ENCODE results near the gene ARHGAP25. TPM values are rescaled to one million over a fixed set of nuclear protein-coding genes. Genes with fewer than 3 reads are reported as not detected.
A peak's percentile ranks its signal among the peaks of the same experiment; 100 is the strongest.

Gene ARHGAP25
- total and polyA plus RNA-seq, 4 experiments from 2014 or later = 37.1 to 163 (median 144) TPM

DNA sequence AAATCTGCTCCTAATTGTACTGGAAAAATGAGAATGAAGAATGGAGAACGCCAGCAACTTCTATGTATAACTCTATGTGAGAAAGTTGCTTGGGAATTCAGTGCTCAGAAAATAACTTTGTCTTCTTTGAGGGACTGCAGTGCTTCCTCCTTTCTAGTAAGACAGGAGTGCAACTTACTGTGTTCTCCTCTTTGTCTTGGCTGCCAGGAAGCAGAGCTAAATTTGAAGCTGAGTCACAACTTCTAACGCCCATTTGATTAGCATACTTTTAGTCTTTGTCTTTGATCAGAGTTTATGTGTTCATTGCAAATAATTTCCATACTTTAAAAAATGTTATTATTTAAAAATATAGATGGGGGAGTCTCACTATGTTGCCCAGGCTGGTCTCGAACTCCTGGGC, 6.6 kb downstream of the ARHGAP25 start:
- peaks cover 39 to 67% of the 10 kb centered on the region in 2 donors for H3K36me3 Mint-ChIP-seq
- peaks cover 69 to 93% (median 80%) of the 10 kb centered on the region in 4 donors for H3K4me1 Mint-ChIP-seq
- Histone ChIP-seq H3K27ac (ENCODE audit: low read depth, low read length) (peak overlapping the region; percentile 81), H3K9me3 (ENCODE audit: control insufficient read depth in 1 of 2, low read length in 2 of 2) (no peaks in the 10 kb centered on the region), H3K27me3 (ENCODE audit: insufficient read depth, low read length) (no peaks in the 10 kb centered on the region), H3K36me3 (ENCODE audit: insufficient read depth, low read length) (peaks cover 19% of the 10 kb centered on the region), H3K4me1 (ENCODE audit: insufficient read depth, low read length) (peaks cover 94% of the 10 kb centered on the region), H3K4me3 (ENCODE audit: low read length in 2 of 2) (peak overlapping the region in 1 of 2 donors; percentile 5)
- intact Hi-C loops (cut with micrococcal nuclease) = no loop called here
- H3K27me3 Mint-ChIP-seq = no peaks in the 10 kb centered on the region
- peaks cover 0 to 2% (median 0%) of the 10 kb centered on the region in 8 donors for H3K9me3 Mint-ChIP-seq
- DNase-seq = peak in 1 of 5 donors; percentile 65
- no peak overlapping the region for H3K4me3 Mint-ChIP-seq
- POLR2A ChIA-PET (ENCODE audit: partially characterized antibody) = interaction anchor here (0.6 to 23.2 kb wide), 15 partner anchors 12 to 275 kb away, joined by 3 to 728 read pairs (median 5); partner anchors contain the start of gene ARHGAP25
- CTCF ChIA-PET (ENCODE audit: partially characterized antibody) = interaction anchor here (1.0 to 23.0 kb wide), 11 partner anchors 11 to 278 kb away, joined by 3 to 745 read pairs (median 8); partner anchors contain the start of gene ARHGAP25
- H3K27ac Mint-ChIP-seq = peak overlapping the region in 3 of 7 donors; percentile 89 to 92 (median 90)

DNA sequence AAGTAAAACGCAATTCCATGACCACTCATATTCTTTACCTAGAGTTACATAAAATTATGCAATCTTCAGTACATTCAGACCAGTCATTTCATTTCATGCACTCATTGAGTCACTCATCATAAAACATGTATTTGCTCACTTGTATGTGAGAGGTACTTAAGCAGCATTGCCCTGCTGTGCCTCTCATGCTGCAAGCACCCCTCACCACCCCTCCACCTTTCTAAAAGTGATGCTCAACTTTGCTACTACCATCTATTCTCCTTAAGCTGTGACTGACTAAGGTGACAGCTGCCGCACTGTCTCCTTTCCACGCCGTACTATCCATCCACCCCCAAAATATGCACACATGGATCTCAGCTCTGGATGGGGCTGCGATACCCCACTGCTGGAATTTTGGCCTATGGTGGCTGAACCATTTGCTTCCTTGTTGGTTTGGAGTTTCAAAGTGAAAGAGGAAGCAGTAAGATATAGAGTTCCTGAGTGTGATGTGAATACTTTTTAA, 7.2 kb downstream of the ARHGAP25 start:
- Histone ChIP-seq H3K27me3 (ENCODE audit: insufficient read depth, low read length) (no peaks in the 10 kb centered on the region), H3K4me1 (ENCODE audit: insufficient read depth, low read length) (peaks cover 99% of the 10 kb centered on the region), H3K36me3 (ENCODE audit: insufficient read depth, low read length) (peaks cover 21% of the 10 kb centered on the region), H3K9me3 (ENCODE audit: control insufficient read depth in 1 of 2, low read length in 2 of 2) (no peaks in the 10 kb centered on the region), H3K27ac (ENCODE audit: low read depth, low read length) (peak overlapping the region; percentile 37), H3K4me3 (ENCODE audit: low read length in 2 of 2) (peak overlapping the region in 1 of 2 donors; percentile 13)
- H3K27me3 Mint-ChIP-seq = no peaks in the 10 kb centered on the region
- peaks cover 40 to 66% of the 10 kb centered on the region in 2 donors for H3K36me3 Mint-ChIP-seq
- peaks cover 71 to 96% (median 83%) of the 10 kb centered on the region in 4 donors for H3K4me1 Mint-ChIP-seq
- ChIA-PET POLR2A (ENCODE audit: partially characterized antibody) (interaction anchor here (0.6 to 23.2 kb wide), 10 partner anchors 11 to 289 kb away, joined by 3 to 728 read pairs (median 10); partner anchors contain the start of gene ARHGAP25), CTCF (ENCODE audit: partially characterized antibody) (interaction anchor here (0.7 to 23.0 kb wide), 9 partner anchors 10 to 279 kb away, joined by 3 to 745 read pairs (median 10); partner anchors contain the start of gene ARHGAP25)
- H3K4me3 Mint-ChIP-seq = peak overlapping the region in 7 of 8 donors; percentile 63 to 85 (median 79)
- H3K9me3 Mint-ChIP-seq = peaks cover 0 to 2% (median 0%) of the 10 kb centered on the region in 8 donors
- no peak for DNase-seq
- intact Hi-C loops (cut with micrococcal nuclease) = loop anchor here (1.0 kb wide), 1 partner anchor 9 kb away; no protein-coding TSS in a partner anchor
- H3K27ac Mint-ChIP-seq = peak overlapping the region in 6 of 7 donors; percentile 75 to 94 (median 90)

DNA sequence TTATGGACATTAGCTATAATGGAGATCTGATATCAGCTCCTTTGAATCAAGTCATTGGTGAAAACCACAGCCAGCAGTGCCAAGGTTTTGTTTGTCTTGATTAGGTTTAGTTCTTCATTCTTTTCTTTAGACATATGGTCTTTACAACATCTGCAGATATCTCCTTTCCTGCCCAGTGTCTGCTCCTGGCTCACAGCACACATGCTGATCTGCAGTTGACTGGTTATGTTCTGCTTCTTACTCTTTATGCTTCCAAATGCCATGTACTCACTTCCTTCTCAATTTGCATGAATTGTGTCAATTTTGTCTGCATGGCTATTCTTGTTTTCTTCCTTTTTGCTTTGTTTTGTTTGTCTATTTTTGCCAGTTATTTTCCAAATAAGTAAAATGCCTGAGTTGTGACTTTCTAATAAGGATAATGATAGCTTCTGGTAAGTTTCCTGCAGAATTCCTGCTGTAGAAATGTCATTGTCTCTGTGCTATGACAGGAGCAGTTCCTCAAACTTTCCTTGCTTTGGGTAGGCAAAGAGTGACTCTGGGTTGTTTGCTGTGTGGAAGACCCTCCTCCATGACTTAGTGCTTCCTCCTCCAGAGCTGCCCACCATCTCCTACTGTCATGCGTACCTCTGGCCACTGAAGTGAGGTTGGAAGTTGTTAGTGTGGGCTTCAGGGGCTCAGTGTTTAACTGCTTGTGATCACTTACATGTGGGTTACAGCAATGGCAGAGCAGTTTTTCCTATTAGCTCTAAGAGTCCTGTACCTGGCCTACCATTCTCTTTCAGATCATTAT, 8.2 kb downstream of the ARHGAP25 start:
- intact Hi-C loops (cut with micrococcal nuclease) = loop anchor here (1.0 kb wide), 1 partner anchor 8 kb away; no protein-coding TSS in a partner anchor
- peaks cover 44 to 70% of the 10 kb centered on the region in 2 donors for H3K36me3 Mint-ChIP-seq
- peaks cover 78 to 97% (median 89%) of the 10 kb centered on the region in 4 donors for H3K4me1 Mint-ChIP-seq
- no peak for DNase-seq
- peaks cover 99% of the 10 kb centered on the region for H3K4me1 ChIP-seq (ENCODE audit: insufficient read depth, low read length)
- H3K9me3 ChIP-seq (ENCODE audit: control insufficient read depth in 1 of 2, low read length in 2 of 2) = no peaks in the 10 kb centered on the region
- ChIA-PET POLR2A (ENCODE audit: partially characterized antibody) (interaction anchor here (1.1 to 23.2 kb wide), 7 partner anchors 9 to 290 kb away, joined by 3 to 728 read pairs (median 20); partner anchors contain the start of gene ARHGAP25), CTCF (ENCODE audit: partially characterized antibody) (interaction anchor here (0.9 to 23.0 kb wide), 13 partner anchors 9 to 279 kb away, joined by 3 to 745 read pairs (median 10); partner anchors contain the start of gene ARHGAP25)
- no peak overlapping the region for H3K27ac ChIP-seq (ENCODE audit: low read depth, low read length)
- H3K27ac Mint-ChIP-seq = peak overlapping the region in 6 of 7 donors; percentile 78 to 93 (median 81)
- no peaks in the 10 kb centered on the region for H3K27me3 ChIP-seq (ENCODE audit: insufficient read depth, low read length)
- H3K27me3 Mint-ChIP-seq = no peaks in the 10 kb centered on the region
- H3K9me3 Mint-ChIP-seq = peaks cover 0 to 2% (median 0%) of the 10 kb centered on the region in 8 donors
- peaks cover 27% of the 10 kb centered on the region for H3K36me3 ChIP-seq (ENCODE audit: insufficient read depth, low read length)
- H3K4me3 ChIP-seq (ENCODE audit: low read length in 2 of 2) = peak overlapping the region in 1 of 2 donors; percentile 29
- H3K4me3 Mint-ChIP-seq = peak overlapping the region; percentile 61 to 88 (median 79)

- no peaks in the 10 kb centered on the region for H3K27me3 ChIP-seq (ENCODE audit: insufficient read depth, low read length)
- ChIA-PET POLR2A (ENCODE audit: partially characterized antibody) (interaction anchor here (1.1 to 23.2 kb wide), 8 partner anchors 8 to 276 kb away, joined by 3 to 728 read pairs (median 7); partner anchors contain the start of genes APLF, ARHGAP25 and FBXO48), CTCF (ENCODE audit: partially characterized antibody) (interaction anchor here (0.8 to 23.0 kb wide), 12 partner anchors 8 to 280 kb away, joined by 3 to 745 read pairs (median 7); partner anchors contain the start of gene ARHGAP25)
- no peaks in the 10 kb centered on the region for H3K9me3 ChIP-seq (ENCODE audit: control insufficient read depth in 1 of 2, low read length in 2 of 2)
- peak overlapping the region; percentile 50 for H3K27ac ChIP-seq (ENCODE audit: low read depth, low read length)
- H3K27me3 Mint-ChIP-seq = no peaks in the 10 kb centered on the region
- no peak for DNase-seq
- peaks cover 27% of the 10 kb centered on the region for H3K36me3 ChIP-seq (ENCODE audit: insufficient read depth, low read length)
- intact Hi-C loops (cut with micrococcal nuclease) = no loop called here
- H3K9me3 Mint-ChIP-seq = peaks cover 0 to 2% (median 0%) of the 10 kb centered on the region in 8 donors
- peaks cover 100% of the 10 kb centered on the region for H3K4me1 ChIP-seq (ENCODE audit: insufficient read depth, low read length)
- no peak overlapping the region for H3K4me3 ChIP-seq (ENCODE audit: low read length in 2 of 2)
- peak overlapping the region; percentile 52 to 88 (median 76) for H3K4me3 Mint-ChIP-seq
- peaks cover 48 to 73% of the 10 kb centered on the region in 2 donors for H3K36me3 Mint-ChIP-seq
- H3K27ac Mint-ChIP-seq = peak overlapping the region in 6 of 7 donors; percentile 81 to 95 (median 92)
- peaks cover 85 to 97% (median 91%) of the 10 kb centered on the region in 4 donors for H3K4me1 Mint-ChIP-seq
Measured at GRCh38 chr2:68743531-68743930, 8.9 kb downstream of the ARHGAP25 start.

DNA sequence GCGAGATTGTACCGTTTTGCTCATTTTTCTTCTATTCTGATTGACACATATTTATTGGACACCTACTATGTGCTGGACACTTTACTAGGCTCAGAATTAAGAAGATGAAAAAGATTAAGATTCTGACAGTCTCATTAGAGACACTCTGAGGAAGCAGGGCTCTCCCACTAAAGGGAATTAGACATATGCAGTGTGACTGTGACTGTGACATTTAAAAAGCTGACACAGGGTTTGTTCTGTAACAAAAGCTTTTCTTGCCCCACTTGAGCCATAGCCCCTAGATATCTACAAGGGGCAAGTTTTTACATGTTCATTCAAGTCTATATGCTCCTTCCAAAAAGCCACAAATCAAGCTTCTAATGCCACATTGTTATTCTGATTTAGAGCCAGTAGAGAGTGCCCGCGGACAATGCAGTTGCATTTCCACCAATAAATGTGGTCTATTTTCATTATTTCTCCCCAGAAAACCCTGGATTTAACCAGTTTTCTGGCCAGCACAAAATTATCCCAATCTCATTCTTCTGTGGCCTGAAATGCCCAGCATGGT, 9.8 kb downstream of the ARHGAP25 start:
- Mint-ChIP-seq H3K4me1 (peaks cover 86 to 97% (median 93%) of the 10 kb centered on the region in 4 donors), H3K36me3 (peaks cover 48 to 75% of the 10 kb centered on the region in 2 donors), H3K4me3 (peak overlapping the region; percentile 6 to 88 (median 72)), H3K27me3 (no peaks in the 10 kb centered on the region), H3K27ac (peak overlapping the region in 6 of 7 donors; percentile 81 to 97 (median 93)), H3K9me3 (peaks cover 0 to 2% (median 0%) of the 10 kb centered on the region in 8 donors)
- CTCF ChIA-PET (ENCODE audit: partially characterized antibody) = interaction anchor here (0.7 to 23.0 kb wide), 16 partner anchors 7 to 281 kb away, joined by 3 to 745 read pairs (median 6); partner anchors contain the start of genes APLF, ARHGAP25 and FBXO48
- no peak for DNase-seq
- peaks cover 31% of the 10 kb centered on the region for H3K36me3 ChIP-seq (ENCODE audit: insufficient read depth, low read length)
- intact Hi-C loops (cut with micrococcal nuclease) = no loop called here
- H3K27me3 ChIP-seq (ENCODE audit: insufficient read depth, low read length) = no peaks in the 10 kb centered on the region
- POLR2A ChIA-PET (ENCODE audit: partially characterized antibody) = interaction anchor here (0.7 to 23.2 kb wide), 14 partner anchors 8 to 277 kb away, joined by 3 to 728 read pairs (median 4); partner anchors contain the start of genes APLF, ARHGAP25 and FBXO48
- no peaks in the 10 kb centered on the region for H3K9me3 ChIP-seq (ENCODE audit: control insufficient read depth in 1 of 2, low read length in 2 of 2)
- peak overlapping the region; percentile 50 for H3K27ac ChIP-seq (ENCODE audit: low read depth, low read length)
- peak overlapping the region; percentile 6 to 17 for H3K4me3 ChIP-seq (ENCODE audit: low read length in 2 of 2)
- peaks cover 100% of the 10 kb centered on the region for H3K4me1 ChIP-seq (ENCODE audit: insufficient read depth, low read length)

DNA sequence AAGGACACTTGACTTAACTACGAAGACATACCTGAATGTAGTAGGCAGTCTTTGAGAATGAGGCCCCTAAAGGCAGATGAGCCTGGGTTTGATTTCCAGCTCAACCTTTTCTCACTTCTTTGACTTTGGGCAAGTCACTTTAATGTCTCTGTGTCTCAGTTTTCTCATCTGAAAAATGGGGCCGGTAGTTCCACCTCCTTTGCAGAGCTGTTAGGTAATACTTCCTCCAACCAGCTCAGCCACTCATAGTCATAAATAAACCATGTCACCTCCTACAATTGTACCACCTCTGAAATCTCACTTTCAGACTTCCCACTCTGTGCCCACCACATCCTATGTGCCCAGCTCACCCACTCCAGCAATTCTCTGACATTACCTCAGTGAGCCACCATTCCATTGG, 10.4 kb downstream of the ARHGAP25 start:
- peaks cover 99% of the 10 kb centered on the region for H3K4me1 ChIP-seq (ENCODE audit: insufficient read depth, low read length)
- DNase-seq = no peak
- peaks cover 0 to 2% (median 0%) of the 10 kb centered on the region in 8 donors for H3K9me3 Mint-ChIP-seq
- H3K4me1 Mint-ChIP-seq = peaks cover 84 to 95% (median 91%) of the 10 kb centered on the region in 4 donors
- ChIA-PET POLR2A (ENCODE audit: partially characterized antibody) (interaction anchor here (0.7 to 23.2 kb wide), 20 partner anchors 8 to 280 kb away, joined by 3 to 728 read pairs (median 4); partner anchors contain the start of gene ARHGAP25), CTCF (ENCODE audit: partially characterized antibody) (interaction anchor here (0.7 to 23.0 kb wide), 13 partner anchors 7 to 282 kb away, joined by 3 to 745 read pairs (median 8); partner anchors contain the start of genes APLF, ARHGAP25 and FBXO48)
- intact Hi-C loops (cut with micrococcal nuclease) = no loop called here
- H3K4me3 ChIP-seq (ENCODE audit: low read length in 2 of 2) = peak overlapping the region; percentile 2 to 17
- peak overlapping the region; percentile 34 to 88 (median 72) for H3K4me3 Mint-ChIP-seq
- peak overlapping the region in 6 of 7 donors; percentile 81 to 97 (median 93) for H3K27ac Mint-ChIP-seq
- H3K27me3 ChIP-seq (ENCODE audit: insufficient read depth, low read length) = no peaks in the 10 kb centered on the region
- no peaks in the 10 kb centered on the region for H3K9me3 ChIP-seq (ENCODE audit: control insufficient read depth in 1 of 2, low read length in 2 of 2)
- no peaks in the 10 kb centered on the region for H3K27me3 Mint-ChIP-seq
- peaks cover 47 to 72% of the 10 kb centered on the region in 2 donors for H3K36me3 Mint-ChIP-seq
- peak overlapping the region; percentile 50 for H3K27ac ChIP-seq (ENCODE audit: low read depth, low read length)
- H3K36me3 ChIP-seq (ENCODE audit: insufficient read depth, low read length) = peaks cover 32% of the 10 kb centered on the region

Measured in CD4-positive, alpha-beta memory T cell (primary cell).